A549 (cell line): Measurements from ENCODE around the gene SLC16A3.

ENCODE experiments used
- CHD2 ChIP-seq: fragments of 150-350 bp; IDR thresholded peaks from 2 replicates; pipeline ENCODE4 v1.6.1; 2014; ENCODE audit warnings: low read length; ENCODE audit not compliant: partially characterized antibody
- CTCF ChIP-seq: fragments of >200 bp; sonication (Bioruptor Twin); formaldehyde crosslinking; IDR thresholded peaks from 3 replicates; pipeline ENCODE4 v1.5.1; 2016
- POLR2A ChIP-seq: IDR thresholded peaks from 2 replicates; pipeline ENCODE4 v1.6.1; 2012; ENCODE audit warnings: mild to moderate bottlenecking, low read length
- RFX5 ChIP-seq: fragments of 450-650 bp; IDR thresholded peaks from 2 replicates; pipeline ENCODE4 v1.7.1; 2014; ENCODE audit warnings: antibody characterized with exemption, mild to moderate bottlenecking, moderate library complexity
- ZFP36 ChIP-seq: fragments of 450-650 bp; IDR thresholded peaks from 2 replicates; pipeline ENCODE4 v1.6.1; 2014; ENCODE audit warnings: borderline replicate concordance; ENCODE audit not compliant: partially characterized antibody

DNA sequence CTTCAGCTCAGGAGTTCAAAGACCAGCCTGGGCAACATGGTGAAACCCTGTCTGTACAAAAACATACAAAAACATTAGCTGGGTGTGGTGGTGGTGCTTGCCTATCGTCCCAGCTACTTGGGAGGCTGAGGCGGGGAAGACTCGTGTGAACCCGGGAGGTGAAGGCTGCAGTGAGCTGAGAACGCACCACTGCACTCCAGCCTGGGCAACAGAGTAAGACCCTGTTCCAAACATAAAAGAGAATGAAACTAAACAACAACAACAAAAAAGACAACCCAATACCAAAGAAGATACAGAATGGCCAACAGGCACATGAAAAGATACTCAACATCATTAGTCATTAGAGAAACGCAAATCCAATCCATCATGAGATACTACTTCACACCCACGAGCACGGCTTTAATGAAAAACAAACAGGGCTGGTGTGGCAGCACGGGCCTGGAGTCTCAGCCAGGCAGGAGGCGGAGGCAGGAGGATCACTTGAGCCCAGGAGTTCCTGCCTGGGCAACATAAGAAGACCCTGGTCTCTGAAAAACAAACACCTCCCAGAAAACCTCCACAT, 7.4 kb upstream of the SLC16A3 start:
- TF ChIP-seq CTCF (no peak), RFX5 (no peak), ZFP36 (no peak), POLR2A (no peak), CHD2 (no peak)
